Activated CD4-positive, CD25-positive, alpha-beta regulatory T cell treated with anti-CD3 and anti-CD28 coated beads, Interleukin-2, amount 50 U/mL, for 72 hours (primary cell): ENCODE measurements around the gene BRD1.
A peak's percentile ranks its signal among the peaks of the same experiment; 100 is the strongest.
"Not testable (repeated sequence)": the region's sequence is repeated elsewhere in the genome, so short reads cannot be mapped to it uniquely, and the experiment has no call there.

ENCODE experiments used
- DNase-seq: peaks from one replicate; pipeline ENCODE4 v3.0.0; 2021

The BRD1 gene

DNA sequence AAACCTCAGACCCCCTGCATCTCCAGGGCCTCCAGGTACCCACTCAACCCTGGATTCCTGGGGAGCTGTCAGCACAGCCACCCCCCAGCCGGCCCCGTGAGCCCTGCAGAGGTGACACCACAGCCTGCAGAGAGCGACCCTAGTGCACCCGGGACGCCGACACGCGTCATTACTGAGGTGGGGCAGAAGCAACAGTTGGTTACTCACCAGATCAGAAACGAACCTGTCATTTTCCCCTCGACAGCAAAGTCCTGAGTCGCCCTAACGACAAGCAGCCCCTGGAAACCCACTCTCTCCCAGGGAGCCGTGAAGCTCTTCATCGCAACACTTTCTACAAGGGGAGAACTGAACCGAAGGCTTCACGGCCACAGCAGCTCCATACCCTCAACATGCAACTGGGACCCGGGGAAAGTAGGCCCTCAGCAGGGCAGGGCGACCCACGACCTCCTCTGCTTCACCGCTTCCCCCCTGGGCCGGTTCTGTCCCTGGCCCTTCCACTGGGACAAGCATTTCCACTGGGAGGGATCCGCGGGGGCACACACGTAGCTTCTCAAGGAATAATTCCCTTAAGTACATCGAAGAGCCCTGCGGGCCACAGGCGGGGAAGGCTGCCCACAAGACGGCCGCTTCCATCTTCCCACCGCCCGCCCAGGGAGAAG is 1.6 kb downstream of the BRD1 start:
- peak; percentile 54 for DNase-seq

DNA sequence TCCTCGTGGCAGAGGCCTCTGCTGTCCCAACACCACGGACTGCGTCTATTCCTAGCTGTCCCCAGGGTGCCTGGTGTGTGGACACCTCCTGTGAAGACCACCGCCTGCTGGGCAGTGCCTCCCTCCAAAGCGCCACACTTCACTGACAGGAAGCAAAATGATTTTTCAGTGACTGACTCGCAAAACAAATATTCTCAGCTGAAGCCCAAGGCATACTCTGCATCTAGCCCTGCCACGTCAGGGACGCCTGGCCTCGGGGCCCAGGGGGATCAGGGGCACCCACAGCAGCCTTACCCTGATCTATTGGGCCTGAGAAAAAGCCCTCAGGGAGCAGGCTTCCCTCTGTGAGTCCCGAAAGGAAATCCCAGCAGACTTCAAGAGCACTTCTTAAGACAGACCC is 2.2 kb downstream of the BRD1 start:
- DNase-seq: no peak

GRCh38 chr22:49824936-49825335 is 2.7 kb downstream of the BRD1 start:
- DNase-seq: no peak

GRCh38 chr22:49824185-49824925 is 3.3 kb downstream of the BRD1 start:
- DNase-seq: no peak

GRCh38 chr22:49823289-49824045 is 4.2 kb downstream of the BRD1 start:
- no peak for DNase-seq

DNA sequence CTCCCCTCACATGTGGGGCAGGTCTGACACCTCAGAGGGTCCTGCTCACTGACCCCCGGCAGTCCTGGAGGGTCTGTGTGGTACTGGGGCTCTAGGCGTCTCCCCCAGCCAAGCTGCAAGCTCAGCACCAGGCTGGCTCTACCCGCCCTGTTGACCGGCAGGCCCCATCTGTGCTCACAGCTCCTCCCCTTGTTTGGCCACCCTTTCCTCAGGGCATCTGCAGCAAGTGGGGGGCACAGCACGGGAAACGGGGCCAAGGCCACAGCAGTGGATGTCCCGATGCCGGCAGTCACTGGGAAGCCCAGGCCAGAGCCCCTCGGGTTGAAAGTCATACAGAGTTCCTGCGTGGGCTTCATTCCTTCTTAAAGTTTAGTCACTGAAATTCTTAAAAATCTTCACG is 5.9 kb downstream of the BRD1 start:
- not testable (repeated sequence) for DNase-seq

- DNase-seq: no peak
These were observed 6.7 kb downstream of the BRD1 start for GRCh38 chr22:49820984-49821383.

GRCh38 chr22:49817359-49817758 is 10.3 kb downstream of the BRD1 start:
- no peak for DNase-seq

DNA sequence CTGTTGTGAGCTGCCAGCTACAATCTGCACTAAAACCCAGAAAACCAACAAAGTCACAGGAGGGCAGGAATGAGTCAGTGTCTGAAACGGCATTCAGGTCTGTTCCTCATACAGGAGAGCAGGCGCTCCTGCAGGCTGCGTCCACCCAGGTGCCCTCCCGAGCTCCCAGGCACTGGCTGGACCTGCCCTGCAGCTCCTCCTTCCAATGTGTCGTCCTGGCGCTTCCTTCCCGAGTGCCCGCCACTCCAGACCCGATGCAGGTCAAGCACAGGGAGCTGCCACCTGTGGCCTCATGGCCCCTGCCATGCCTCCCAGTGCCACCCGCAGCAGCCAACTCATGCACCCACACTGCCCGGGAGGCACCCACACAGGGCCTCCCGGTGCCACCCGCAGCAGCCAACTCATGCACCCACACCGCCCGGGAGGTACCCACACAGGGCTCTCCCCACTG is 12.0 kb downstream of the BRD1 start:
- no peak for DNase-seq

- no peak for DNase-seq
These were observed 12.8 kb downstream of the BRD1 start for GRCh38 chr22:49814856-49815255.

GRCh38 chr22:49814164-49814686 is 13.4 kb downstream of the BRD1 start:
- DNase-seq: no peak

GRCh38 chr22:49812838-49813237 is 14.8 kb downstream of the BRD1 start:
- no peak for DNase-seq

GRCh38 chr22:49811020-49811791 is 16.5 kb downstream of the BRD1 start:
- DNase-seq: no peak

GRCh38 chr22:49810363-49811019 is 17.2 kb downstream of the BRD1 start:
- DNase-seq: no peak

- DNase-seq: no peak
These were observed 19.6 kb downstream of the BRD1 start for GRCh38 chr22:49807780-49808708.

- DNase-seq: no peak
These were observed 20.5 kb downstream of the BRD1 start for GRCh38 chr22:49807129-49807528.

DNA sequence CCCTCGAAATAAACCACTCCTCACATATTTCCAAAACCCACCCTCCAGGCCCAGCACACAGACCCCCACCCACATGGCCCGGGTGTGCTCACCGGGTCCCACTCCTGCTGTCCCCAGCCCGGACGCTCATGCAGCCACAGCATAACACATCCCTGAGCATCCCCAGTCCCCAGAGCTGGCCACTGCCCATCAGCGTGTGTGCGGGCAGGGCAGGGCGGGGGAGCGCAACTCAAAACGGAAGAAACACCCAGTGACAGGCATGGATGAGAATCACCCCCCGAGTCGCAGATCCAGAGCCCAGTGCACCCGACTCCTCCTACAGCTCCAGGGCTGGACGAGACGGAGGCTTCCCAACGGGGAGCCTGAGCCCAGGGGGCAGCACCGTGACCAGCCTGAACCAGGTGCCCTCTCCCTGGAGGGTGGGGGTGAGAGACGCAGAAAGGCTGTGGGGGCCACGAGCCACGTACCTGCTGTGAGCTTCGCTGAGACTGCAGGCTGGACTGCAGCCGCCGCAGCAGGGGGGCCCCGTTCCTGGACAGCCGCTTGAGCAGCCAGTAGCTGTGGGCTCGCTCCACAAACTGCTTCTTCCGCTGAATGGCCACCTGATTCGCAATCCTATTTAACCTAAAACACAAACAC is 23.8 kb downstream of the BRD1 start:
- DNase-seq: no peak

- DNase-seq: no peak
These were observed 24.5 kb downstream of the BRD1 start for GRCh38 chr22:49803134-49803533.

GRCh38 chr22:49801391-49802060 is 26.1 kb downstream of the BRD1 start:
- no peak for DNase-seq
